HepG2 (cell line): ENCODE data around the gene SLC17A9. TPM values are rescaled to one million over a fixed set of nuclear protein-coding genes. Genes with fewer than 3 reads are reported as not detected.

Experiments
- ATAC-seq: fragments of 200-7000 bp; cut with Tn5 transposase; 3 replicates; pipeline ENCODE4 v1.9.1; 2020; ENCODE audit warnings: mild to moderate bottlenecking, moderate library complexity
- BruUV-seq: library from RNA; stranded (reverse); fragments of 400-500 nt; replicated peaks from 2 replicates; lab custom pipeline; 2021; lab: Mats Ljungman, UMichigan
- CTCF ChIA-PET: fragments of 300-600 bp; formaldehyde crosslinking; extraction: SDS; loops from one replicate; lab custom pipeline; 2021; ENCODE audit warnings: low total read pairs, inconsistent platforms, low intra/inter-chr PET ratio; lab: Yijun Ruan, JAX
- POLR2A ChIA-PET: fragments of 350-600 bp; sonication (Branson Sonifier 250); formaldehyde crosslinking; loops from one replicate; lab custom pipeline; 2020; ENCODE audit warnings: antibody characterized with exemption, inconsistent platforms; lab: Yijun Ruan, JAX
- DNase-seq: peaks from one replicate; pipeline ENCODE4 v3.0.0-alpha.2; 2015; ENCODE audit warnings: low spot score
- FAIRE-seq: peaks from 3 replicates; lab custom pipeline; 2011; peaks lifted over from hg19 to GRCh38; lab: Jason Lieb, UNC
- H2AFZ ChIP-seq: one replicate; pipeline ENCODE4 v1.6.1; 2011; ENCODE audit warnings: low read length, inconsistent platforms
- H3K27ac ChIP-seq: fragments of 300-600 bp; 3 replicates; pipeline ENCODE4 v1.8.0; 2011; ENCODE audit warnings: mixed run types, mild to moderate bottlenecking, mixed read lengths, low read length, inconsistent platforms; ENCODE audit not compliant: insufficient read depth; ENCODE audit errors: extremely low read length
- H3K27me3 ChIP-seq, 2 experiments: fragments of 200-600 bp in 1 of 2; 2 replicates in 1 of 2; 3 replicates in 1 of 2; pipeline versions ENCODE4 v1.6.0 to v1.8.0; 2011; ENCODE audit warnings: low read length in 2 of 2, mild to moderate bottlenecking in 2 of 2, moderate library complexity in 2 of 2, inconsistent platforms in 1 of 2; ENCODE audit not compliant: insufficient read depth in 2 of 2, control insufficient read depth in 1 of 2
- H3K36me3 ChIP-seq, 2 experiments: fragments of 200-600 bp in 1 of 2; replicated peaks in 1 of 2; 2 replicates in 1 of 2; 3 replicates in 1 of 2; pipeline versions ENCODE4 v1.5.1 to v1.8.0; 2011; ENCODE audit warnings: low read length in 2 of 2, inconsistent platforms in 1 of 2; ENCODE audit not compliant: insufficient read depth in 2 of 2, control insufficient read depth in 1 of 2
- H3K4me1 ChIP-seq: 2 replicates; pipeline ENCODE4 v1.5.1; 2012; ENCODE audit warnings: low read length, inconsistent platforms; ENCODE audit not compliant: insufficient read depth
- H3K4me2 ChIP-seq: 2 replicates; pipeline ENCODE4 v1.6.0; 2011; ENCODE audit warnings: low read depth, low read length, inconsistent platforms
- H3K4me3 ChIP-seq, 3 experiments: fragments of 200-600 bp in 1 of 3; sonication (generic), shearing (Covaris generic) in 1 of 3; replicated peaks in 1 of 3; 2 replicates each; pipeline ENCODE4 v1.5.1; 2011 to 2016; ENCODE audit warnings: low read length in 3 of 3, inconsistent platforms in 2 of 3, low read depth in 2 of 3, mild to moderate bottlenecking in 2 of 3, control low read depth in 1 of 3, mixed read lengths in 1 of 3; ENCODE audit not compliant: insufficient read depth in 1 of 3
- H3K79me2 ChIP-seq: one replicate; pipeline ENCODE4 v1.6.1; 2011; ENCODE audit warnings: low read length, inconsistent platforms; ENCODE audit not compliant: insufficient read depth
- H3K9ac ChIP-seq: 2 replicates; pipeline ENCODE4 v1.6.0; 2011; ENCODE audit warnings: mild to moderate bottlenecking, low read depth, low read length, inconsistent platforms; ENCODE audit not compliant: insufficient read depth
- H3K9me3 ChIP-seq: 2 replicates; pipeline ENCODE4 v1.5.1; 2012; ENCODE audit warnings: mild to moderate bottlenecking, low read length
- H4K20me1 ChIP-seq: 2 replicates; pipeline ENCODE4 v1.6.0; 2011; ENCODE audit warnings: inconsistent platforms, mild to moderate bottlenecking, low read length, moderate library complexity; ENCODE audit not compliant: insufficient read depth
- FOXO4 ChIP-seq: sonication (generic); formaldehyde crosslinking; conservative IDR thresholded peaks from 2 replicates; pipeline ENCODE4 v1.8.1; 2023; ENCODE audit warnings: missing genetic modification reagents
- MTF2 ChIP-seq: sonication (generic); formaldehyde crosslinking; IDR thresholded peaks from 2 replicates; pipeline ENCODE4 v1.5.0; 2020; ENCODE audit warnings: missing genetic modification reagents, borderline replicate concordance
- SKI ChIP-seq: fragments of 450-650 bp; IDR thresholded peaks from one replicate; pipeline ENCODE4 v1.6.1; 2018; ENCODE audit warnings: mild to moderate bottlenecking; ENCODE audit not compliant: partially characterized antibody
- SNAPC5 ChIP-seq: sonication (generic); formaldehyde crosslinking; IDR thresholded peaks from 2 replicates; pipeline ENCODE4 v1.8.1; 2023; ENCODE audit warnings: mild to moderate bottlenecking, missing genetic modification reagents, borderline replicate concordance
- TFAP4 ChIP-seq: sonication (generic); IDR thresholded peaks from 2 replicates; pipeline ENCODE4 v1.6.1; 2016; ENCODE audit warnings: low read depth, borderline replicate concordance
- TRAFD1 ChIP-seq: sonication (generic); formaldehyde crosslinking; IDR thresholded peaks from 2 replicates; pipeline ENCODE4 v1.5.1; 2020; ENCODE audit warnings: missing genetic modification reagents, mild to moderate bottlenecking, borderline replicate concordance
- ZBED4 ChIP-seq: sonication (generic); formaldehyde crosslinking; IDR thresholded peaks from 2 replicates; pipeline ENCODE4 v1.4.0; 2020; ENCODE audit warnings: missing genetic modification reagents, borderline replicate concordance
- ZBTB4 ChIP-seq: sonication (generic); formaldehyde crosslinking; IDR thresholded peaks from 2 replicates; pipeline ENCODE4 v1.4.0; 2020; ENCODE audit warnings: missing genetic modification reagents, mild to moderate bottlenecking, borderline replicate concordance
- ZNF225 ChIP-seq: sonication (generic); formaldehyde crosslinking; IDR thresholded peaks from 2 replicates; pipeline ENCODE4 v1.4.0; 2020; ENCODE audit warnings: mild to moderate bottlenecking, missing genetic modification reagents
- ZNF263 ChIP-seq: sonication (generic); formaldehyde crosslinking; IDR thresholded peaks from 2 replicates; pipeline ENCODE4 v1.4.0; 2020; ENCODE audit warnings: missing genetic modification reagents
- ZNF772 ChIP-seq: sonication (generic); formaldehyde crosslinking; IDR thresholded peaks from 2 replicates; pipeline ENCODE4 v1.5.0; 2020; ENCODE audit warnings: mild to moderate bottlenecking, missing genetic modification reagents
- WGBS: methylation state at CpG from one replicate; pipeline ENCODE4 v1.1.6; 2017; ENCODE audit warnings: low lambda C conversion rate; 5-methylcytosine and 5-hydroxymethylcytosine counted together
- in situ Hi-C: cut with HindIII; loops from 2 replicates; pipeline ENCODE4 v1.10.0; 2017; ENCODE audit warnings: low pct_unique_long_range_greater_than_20kb; ENCODE audit not compliant: extremely low pct_ligation_motif_present
- intact Hi-C: fragments of 100-400 bp; cut with micrococcal nuclease; formaldehyde crosslinking; loops from one replicate; pipeline ENCODE4 v1.10.0; 2022; ENCODE audit not compliant: unreplicated experiment
- polyA plus RNA-seq, 8 experiments: library from polyadenylated mRNA; depleted of rRNA in 3 of 8; stranded (reverse) in 7 of 8; unstranded in 1 of 8; fragments of >200 nt; fragmentation: Illumina TruSeq in 4 of 8; extraction: Trizol in 4 of 8; gene quantifications; 2 replicates each; pipeline versions ENCODE4 v1.2.1 to v1.2.3, GENCODE V29; 2011 to 2016; ENCODE audit warnings: low read depth in 4 of 8, missing spikeins in 1 of 8, mixed read lengths in 1 of 8; ENCODE audit not compliant: insufficient read depth in 1 of 8
- total RNA-seq, 5 experiments: library from RNA; depleted of rRNA; stranded (reverse); fragments of >200 nt; fragmentation: Illumina TruSeq; extraction: Trizol; gene quantifications; 2 replicates each; pipeline ENCODE4 v1.2.3, GENCODE V29; 2016; ENCODE audit warnings: low read depth in 1 of 5

The SLC17A9 gene
- total and polyA plus RNA-seq, 2 of the 13 experiments (the other 11 are each of a cell fraction or from before 2014, with no cell fraction given) = 110 to 191 TPM

- TF ChIP-seq ZBED4 (CRISPR knock-in tag) = no peak
- TF ChIP-seq ZNF772 = no peak
- no peak for TF ChIP-seq ZNF225 (CRISPR knock-in tag)
- TF ChIP-seq MTF2 (CRISPR knock-in tag) = 0 out of 2 replicates have a peak, but pooled peaks have one; percentile 19
- TF ChIP-seq SNAPC5 (CRISPR knock-in tag) = no peak
Observed at GRCh38 chr20:62999580-62999979, 47.1 kb downstream of the SLC17A9 start (continued).

- Histone ChIP-seq H3K36me3 (no peaks in the 10 kb centered on the region), H3K4me3 (no peak overlapping the region), H3K9me3 (no peaks in the 10 kb centered on the region), H2AFZ (no peak overlapping the region), H3K4me1 (no peaks in the 10 kb centered on the region), H3K27ac (no peak overlapping the region), H3K79me2 (no peaks in the 10 kb centered on the region), H3K4me2 (no peak overlapping the region), H3K9ac (no peak overlapping the region), H4K20me1 (no peaks in the 10 kb centered on the region; the same call in 1 of the 2 replicates), H3K27me3 (peaks cover 43 to 95% of the 10 kb centered on the region in 2 experiments)
- in situ Hi-C loops = no loop called here
- intact Hi-C loops = no loop called here
- WGBS = 20% methylated on average over 14 of the region's 14 CpGs
- CTCF ChIA-PET = no interaction called here
- POLR2A ChIA-PET = no interaction called here
- no peak for DNase-seq
- no TSS peak for BruUV-seq
- FAIRE-seq = no peak
- no peak for ATAC-seq
- TF ChIP-seq TRAFD1 (CRISPR knock-in tag) (no peak), FOXO4 (CRISPR knock-in tag) (0 out of 2 replicates have a peak, but pooled peaks have one; percentile 76), SKI (no peak), ZBTB4 (CRISPR knock-in tag) (no peak), ZNF263 (CRISPR knock-in tag) (no peak), TFAP4 (no peak)
Observed at GRCh38 chr20:63000036-63000435, 47.5 kb downstream of the SLC17A9 start.
